CD4-positive, alpha-beta T cell treated with Interleukin-17A for 4 hours (primary cell): Measurements from ENCODE around the gene IFITM10.

Experiments used
- DNase-seq: peaks from one replicate; pipeline ENCODE4 v3.0.0-alpha.2; 2020; ENCODE audit warnings: mixed read lengths

Gene IFITM10

GRCh38 chr11:1706634-1707400 lies 43.6 kb downstream of the IFITM10 start:
- DNase-seq, result peak; percentile 48

GRCh38 chr11:1705126-1706052 lies 45.0 kb downstream of the IFITM10 start:
- no peak for DNase-seq

GRCh38 chr11:1703146-1703545 lies 47.2 kb downstream of the IFITM10 start:
- DNase-seq, result no peak

- no peak for DNase-seq
Measured at GRCh38 chr11:1702506-1702905, 47.9 kb downstream of the IFITM10 start.

GRCh38 chr11:1701091-1701807 lies 49.1 kb downstream of the IFITM10 start:
- DNase-seq, result peak; percentile 27

- DNase-seq, result no peak
Measured at GRCh38 chr11:1699771-1700170, 50.6 kb downstream of the IFITM10 start.

- no peak for DNase-seq
Measured at GRCh38 chr11:1696608-1697570, 53.5 kb downstream of the IFITM10 start, which contains the start of gene KRTAP5-6. KRTAP5-6 (plus strand) TSS chr11:1697195; CDS start chr11:1697246, 51 bp downstream.

- DNase-seq, result no peak
Measured at GRCh38 chr11:1695548-1696108, 54.8 kb downstream of the IFITM10 start.

GRCh38 chr11:1694846-1695547 lies 55.4 kb downstream of the IFITM10 start:
- DNase-seq, result no peak

GRCh38 chr11:1694064-1694845 lies 56.1 kb downstream of the IFITM10 start:
- DNase-seq, result peak; percentile 93

GRCh38 chr11:1693327-1694063 lies 56.9 kb downstream of the IFITM10 start:
- DNase-seq, result peak; percentile 86

GRCh38 chr11:1692708-1693326 lies 57.6 kb downstream of the IFITM10 start:
- DNase-seq, result no peak

- no peak for DNase-seq
Measured at GRCh38 chr11:1691878-1692707, 58.3 kb downstream of the IFITM10 start.

GRCh38 chr11:1691026-1691877 lies 59.1 kb downstream of the IFITM10 start:
- no peak for DNase-seq

- no peak for DNase-seq
Measured at GRCh38 chr11:1690167-1691025, 60.0 kb downstream of the IFITM10 start.
